HL-60/S4 (cell line): ENCODE results near the gene PPL.

ENCODE experiments used
- in situ Hi-C: fragments of 300-500 bp; cut with MboI; formaldehyde crosslinking; loops from 2 replicates; pipeline ENCODE4 v1.14.3; 2022; ENCODE audit warnings: low sequenced_read_pairs

PPL gene

DNA sequence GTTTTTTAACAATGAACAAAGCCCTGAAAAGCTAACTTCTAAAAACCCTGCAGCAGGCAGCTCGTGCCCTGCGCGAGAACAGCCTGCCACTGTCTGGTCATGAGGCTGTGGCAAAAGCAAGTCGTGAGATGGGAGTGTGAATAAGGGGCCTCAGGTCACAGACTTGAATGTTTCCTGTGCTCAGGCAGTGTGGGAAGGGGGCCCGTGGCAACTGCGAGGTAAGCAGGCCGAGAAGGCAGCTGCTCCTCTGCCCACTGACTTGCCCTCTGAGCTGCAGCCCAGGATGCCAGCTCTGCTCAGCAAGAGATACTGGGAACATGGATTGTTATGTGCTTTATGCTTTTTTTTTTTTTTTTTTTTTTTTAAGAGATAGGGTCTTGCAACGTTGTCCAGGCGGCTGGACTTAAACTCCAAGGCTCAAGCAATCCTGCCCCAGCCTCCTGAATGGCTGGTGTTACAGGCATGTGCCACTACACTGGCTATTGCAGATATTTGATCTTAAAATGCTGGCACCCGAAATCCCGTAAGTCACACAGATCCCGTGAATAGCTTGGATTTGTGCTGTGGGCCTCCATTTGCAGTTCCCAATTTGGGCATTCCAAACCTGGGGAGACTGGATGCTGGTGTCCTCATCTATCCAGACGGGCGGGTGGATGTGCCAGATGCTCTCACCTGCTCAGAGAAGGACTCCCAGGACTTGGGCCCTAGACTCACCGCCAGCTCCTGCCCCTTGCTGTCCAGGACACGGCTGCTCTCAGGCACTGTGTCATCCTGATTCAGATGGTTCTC is 45.7 kb downstream of the PPL start:
- in situ Hi-C loops: no loop called here

- in situ Hi-C loops: no loop called here
Observed at GRCh38 chr16:4890686-4891085, 46.3 kb downstream of the PPL start.

- in situ Hi-C loops: no loop called here
Observed at GRCh38 chr16:4890026-4890425, 46.9 kb downstream of the PPL start.

DNA sequence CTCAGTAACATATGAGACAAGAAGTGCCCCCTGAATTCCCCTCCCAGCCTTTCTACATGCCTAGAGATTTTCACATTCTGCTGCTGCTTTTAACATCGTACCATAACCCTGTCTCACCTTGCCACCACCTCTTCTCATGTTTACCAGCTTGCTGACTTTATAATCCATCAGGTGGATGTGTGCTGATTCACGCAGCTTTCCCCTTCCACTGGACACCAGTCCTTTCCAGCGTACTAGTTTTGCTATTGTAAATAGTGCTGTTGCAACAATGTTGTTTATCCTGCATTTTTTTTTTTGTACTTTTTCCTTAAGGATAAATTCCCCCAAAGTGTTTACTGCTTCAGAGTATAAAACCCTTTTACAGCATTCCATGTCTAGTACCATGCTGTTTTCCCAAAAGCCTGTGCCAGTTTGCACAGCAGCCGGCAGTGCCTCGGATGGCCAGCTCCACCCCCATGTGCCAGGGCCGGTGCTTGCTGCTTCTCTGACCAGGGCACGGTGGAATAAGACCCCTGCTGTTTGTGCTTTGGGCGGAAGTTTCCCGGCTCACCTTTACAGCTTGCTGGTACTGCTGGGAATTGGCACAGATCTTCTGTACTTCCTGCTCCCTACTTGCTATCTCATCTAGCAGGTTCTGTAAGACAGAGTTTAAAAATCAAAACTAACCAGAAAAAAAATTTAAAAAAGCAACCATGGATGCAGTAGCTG is 48.4 kb downstream of the PPL start:
- in situ Hi-C loops: no loop called here

DNA sequence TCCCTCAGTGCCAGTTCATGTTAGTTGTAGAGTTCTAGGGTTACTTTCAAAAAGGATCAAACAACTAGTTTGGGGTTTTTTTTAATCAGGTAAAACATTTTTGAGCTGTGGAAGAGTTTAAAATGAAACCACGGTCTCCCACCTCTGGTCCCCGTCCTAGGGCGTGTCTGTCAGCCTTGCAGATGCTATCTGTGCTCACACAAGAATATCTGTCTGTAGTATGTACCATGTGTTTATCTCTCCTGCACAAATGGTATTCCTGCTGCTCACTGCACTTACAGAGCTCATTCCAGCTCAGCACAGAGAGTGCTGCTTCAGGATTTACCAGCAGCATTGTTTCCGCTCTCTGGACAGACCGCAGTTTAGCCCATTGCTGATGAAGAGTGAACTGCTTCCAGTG is 50.8 kb downstream of the PPL start:
- in situ Hi-C loops: no loop called here

DNA sequence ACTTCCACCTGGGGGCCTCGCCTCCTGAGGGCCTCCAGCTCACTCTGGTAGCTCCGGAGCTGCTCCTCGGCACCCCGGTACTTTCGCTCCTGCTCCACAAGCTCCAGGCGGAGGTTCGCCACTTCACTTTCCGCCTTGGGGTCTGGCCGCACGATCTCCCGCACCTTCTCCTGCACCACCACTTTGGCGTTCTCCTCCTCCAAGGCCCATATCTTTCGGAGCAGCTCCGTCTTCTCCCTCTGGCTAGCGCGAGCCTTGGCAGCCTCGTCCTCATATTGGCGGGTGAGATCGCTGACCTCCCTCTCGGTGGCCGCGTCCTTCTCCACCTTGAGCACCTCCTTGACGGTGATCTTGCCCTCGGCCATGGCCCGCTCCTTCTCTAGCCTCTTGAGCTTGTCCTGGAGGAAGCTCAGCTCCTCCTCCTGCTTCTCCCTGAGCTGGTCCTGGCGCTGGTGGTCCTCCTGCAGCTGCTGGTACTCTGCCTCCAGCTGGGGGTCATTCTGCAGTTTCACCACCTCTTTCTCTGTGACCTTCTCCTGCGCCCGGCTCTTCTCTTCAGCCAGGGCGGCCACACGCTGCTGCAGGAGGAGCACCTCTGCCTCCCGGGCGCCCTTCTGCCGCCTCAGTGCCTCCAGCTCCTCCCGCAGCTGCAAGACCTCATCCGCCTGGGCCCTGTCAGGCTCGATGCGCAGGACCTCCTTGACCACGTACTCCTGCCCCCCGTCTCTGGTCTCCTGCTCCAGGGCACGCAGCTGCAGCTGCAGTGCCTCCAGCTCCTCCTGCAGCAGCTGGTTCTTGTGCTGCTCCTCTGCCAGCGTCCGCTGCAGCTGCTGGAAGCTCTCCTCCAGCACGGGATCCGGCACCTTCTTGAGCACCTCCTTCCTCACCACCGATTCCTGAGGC is 51.7 kb downstream of the PPL start:
- in situ Hi-C loops: no loop called here

DNA sequence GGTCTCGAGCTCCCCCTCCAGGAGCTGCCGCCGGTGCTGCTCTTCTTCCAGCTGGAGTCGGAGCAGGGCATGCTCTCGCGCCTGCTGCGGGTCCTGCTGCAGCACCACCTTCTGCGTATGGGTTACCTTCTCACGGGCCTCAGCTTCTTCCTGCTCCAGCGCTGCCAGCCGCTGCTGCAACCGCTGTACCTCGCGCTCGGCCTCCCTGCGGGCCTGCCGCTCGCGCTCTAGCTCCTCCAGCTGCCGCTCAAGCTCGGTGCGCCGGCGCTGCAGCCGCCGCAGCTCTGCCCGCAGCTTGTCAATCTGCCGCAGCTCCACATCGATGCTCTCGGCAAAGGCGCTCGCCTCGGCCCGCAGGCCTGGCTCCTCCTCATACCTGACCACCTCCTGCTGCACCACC is 52.7 kb downstream of the PPL start:
- in situ Hi-C loops: no loop called here

GRCh38 chr16:4883501-4883900 is 53.4 kb downstream of the PPL start:
- in situ Hi-C loops: no loop called here

- in situ Hi-C loops: no loop called here
Observed at GRCh38 chr16:4882633-4883285, 54.2 kb downstream of the PPL start.

DNA sequence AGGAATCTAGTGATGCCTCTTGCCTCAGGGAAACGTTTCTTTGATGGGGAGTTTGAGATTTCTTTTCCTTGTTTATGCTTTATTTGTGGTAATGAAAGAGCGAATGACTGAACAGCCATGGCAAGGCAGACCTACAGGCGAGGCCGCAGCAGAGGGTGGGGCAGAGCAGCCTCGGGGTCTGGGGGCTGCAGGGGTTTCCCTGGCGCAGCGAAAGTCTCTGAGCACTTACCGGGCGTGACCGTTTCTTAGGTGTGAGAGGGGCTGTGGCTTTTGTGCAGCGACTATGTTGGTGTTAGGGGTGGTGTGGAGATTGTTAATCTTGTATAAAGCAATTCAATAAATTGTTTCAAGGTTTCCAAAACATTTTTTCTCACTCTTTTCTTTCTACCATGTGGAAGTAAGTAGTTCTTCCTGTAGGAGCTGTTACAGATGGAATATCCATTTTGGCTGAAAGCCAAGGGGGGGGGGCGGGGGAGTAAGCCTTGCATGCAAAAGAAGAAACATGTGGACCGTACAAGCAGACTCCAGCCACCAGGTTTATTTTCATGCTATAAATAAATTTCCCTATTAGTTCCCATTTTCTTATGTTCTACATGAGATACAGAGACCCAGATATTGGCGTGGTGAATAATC is 54.8 kb downstream of the PPL start:
- in situ Hi-C loops: no loop called here

GRCh38 chr16:4880006-4880580 is 56.9 kb downstream of the PPL start:
- in situ Hi-C loops: no loop called here

- in situ Hi-C loops: no loop called here
Observed at GRCh38 chr16:4879049-4879448, 57.9 kb downstream of the PPL start.

- in situ Hi-C loops: no loop called here
Observed at GRCh38 chr16:4877380-4877685, 59.6 kb downstream of the PPL start.

- in situ Hi-C loops: no loop called here
Observed at GRCh38 chr16:4876646-4877379, 60.1 kb downstream of the PPL start.

- in situ Hi-C loops: no loop called here
Observed at GRCh38 chr16:4874666-4875065, 62.3 kb downstream of the PPL start.

GRCh38 chr16:4873091-4873490 is 63.9 kb downstream of the PPL start:
- in situ Hi-C loops: no loop called here

- in situ Hi-C loops: no loop called here
Observed at GRCh38 chr16:4871071-4871470, 65.9 kb downstream of the PPL start.

- in situ Hi-C loops: no loop called here
Observed at GRCh38 chr16:4870138-4870671, 66.7 kb downstream of the PPL start.

DNA sequence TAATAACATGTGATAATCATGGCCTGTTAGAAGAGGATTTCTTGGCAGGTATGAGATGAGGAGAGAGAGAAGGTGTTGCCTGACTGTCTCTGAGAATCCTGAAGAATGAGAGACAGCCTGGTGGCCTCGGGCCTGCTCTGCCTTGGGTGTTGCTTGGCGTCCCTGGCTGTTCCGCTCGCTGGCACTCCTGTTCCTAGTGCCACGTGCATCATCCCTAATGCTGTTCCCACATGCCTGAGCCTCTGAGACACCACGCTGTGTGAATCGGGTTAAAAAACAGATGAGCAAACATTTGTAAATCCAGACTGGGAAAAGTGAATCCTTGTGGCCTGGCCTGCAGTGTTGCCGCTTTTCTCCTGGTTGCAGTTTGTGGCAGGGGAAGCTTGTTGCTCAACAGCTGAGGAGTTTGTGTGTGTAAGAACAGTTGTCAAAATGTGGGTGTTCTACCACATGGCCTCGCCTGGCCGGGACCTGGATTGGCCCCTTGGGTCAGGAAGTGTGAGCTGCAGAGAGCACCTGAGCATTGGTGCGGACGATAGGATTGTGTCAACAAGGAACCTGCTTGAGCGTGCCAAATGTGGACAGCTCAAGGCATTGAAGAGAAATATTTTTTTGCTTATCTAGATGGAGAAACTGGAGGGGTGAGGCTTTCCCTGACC is 67.7 kb downstream of the PPL start:
- in situ Hi-C loops: no loop called here
